Endothelial cell of umbilical vein (primary cell): ENCODE measurements around the gene FAM210B. TPM values are rescaled to one million over a fixed set of nuclear protein-coding genes. Genes with fewer than 3 reads are reported as not detected.
"Not testable (repeated sequence)": the region's sequence is repeated elsewhere in the genome, so short reads cannot be mapped to it uniquely, and the experiment has no call there.

ENCODE experiments used
- BruUV-seq: library from RNA; stranded (reverse); fragments of 400-500 nt; replicated peaks from 2 replicates; lab custom pipeline; 2021; lab: Mats Ljungman, UMichigan
- CTCF ChIA-PET: fragments of 300-600, 350-600 bp; sonication (Branson Sonifier 250); formaldehyde crosslinking; loops from one replicate; lab custom pipeline; 2021; ENCODE audit warnings: antibody characterized with exemption, inconsistent platforms; lab: Charles Lee
- POLR2A ChIA-PET: fragments of 300-600, 350-600 bp; sonication (Branson Sonifier 250); formaldehyde crosslinking; loops from one replicate; lab custom pipeline; 2021; ENCODE audit warnings: antibody characterized with exemption, inconsistent platforms; lab: Charles Lee
- DNase-seq: peaks from one replicate; pipeline ENCODE4 v3.0.0-alpha.2; 2011; ENCODE audit warnings: low read depth, low spot score
- FAIRE-seq: peaks from 2 replicates; lab custom pipeline; 2011; peaks lifted over from hg19 to GRCh38; lab: Jason Lieb, UNC
- H2AFZ ChIP-seq: 2 replicates; pipeline ENCODE4 v1.6.0; 2012; ENCODE audit warnings: low read depth, low read length, control low read depth, inconsistent platforms
- H3K27ac ChIP-seq: 2 replicates; pipeline ENCODE4 v1.5.1; 2011; ENCODE audit warnings: low read depth, mild to moderate bottlenecking, control low read depth, low read length, moderate library complexity; ENCODE audit not compliant: insufficient read depth
- H3K27me3 ChIP-seq, 2 experiments: 2 replicates each; pipeline versions ENCODE4 v1.6.0 to v1.6.1; 2011; ENCODE audit warnings: low read length in 2 of 2, mixed read lengths in 1 of 2; ENCODE audit not compliant: control insufficient read depth in 2 of 2, insufficient read depth in 2 of 2
- H3K36me3 ChIP-seq, 2 experiments: 2 replicates in 1 of 2; 3 replicates in 1 of 2; pipeline ENCODE4 v1.5.1; 2011; ENCODE audit warnings: low read length in 2 of 2, mild to moderate bottlenecking in 1 of 2, moderate library complexity in 1 of 2; ENCODE audit not compliant: control insufficient read depth in 2 of 2, insufficient read depth in 2 of 2; ENCODE audit errors: extremely low read depth in 1 of 2
- H3K4me1 ChIP-seq: 3 replicates; pipeline ENCODE4 v1.5.1; 2011; ENCODE audit warnings: mild to moderate bottlenecking, low read length; ENCODE audit not compliant: control insufficient read depth, insufficient read depth; ENCODE audit errors: extremely low read depth
- H3K4me2 ChIP-seq: 2 replicates; pipeline ENCODE4 v1.6.1; 2011; ENCODE audit warnings: low read length, control low read depth, mixed read lengths; ENCODE audit not compliant: insufficient read depth
- H3K4me3 ChIP-seq, 3 experiments: fragments of 200-600 bp in 1 of 3; sonication (generic), shearing (Covaris generic) in 1 of 3; replicated peaks in 1 of 3; 2 replicates each; pipeline ENCODE4 v1.5.1; 2011 to 2016; ENCODE audit warnings: control low read depth in 3 of 3, low read length in 3 of 3, mild to moderate bottlenecking in 2 of 3, inconsistent platforms in 1 of 3, low read depth in 1 of 3, moderate library complexity in 1 of 3; ENCODE audit not compliant: insufficient read depth in 1 of 3
- H3K79me2 ChIP-seq: 2 replicates; pipeline ENCODE4 v1.6.0; 2012; ENCODE audit warnings: low read length, inconsistent platforms; ENCODE audit not compliant: control insufficient read depth, insufficient read depth
- H3K9ac ChIP-seq: replicated peaks from 2 replicates; pipeline ENCODE3; 2011; ENCODE audit warnings: low read length, control low read depth; ENCODE audit not compliant: insufficient read depth; ENCODE audit errors: extremely low read depth
- H3K9me1 ChIP-seq: replicated peaks from 3 replicates; pipeline ENCODE4 v1.6.0; 2011; ENCODE audit warnings: mild to moderate bottlenecking, low read length; ENCODE audit not compliant: control insufficient read depth, insufficient read depth; ENCODE audit errors: extremely low read depth
- H3K9me3 ChIP-seq: replicated peaks from 2 replicates; pipeline ENCODE4 v1.5.1; 2012; ENCODE audit warnings: low read length, inconsistent platforms; ENCODE audit not compliant: control insufficient read depth, insufficient read depth
- H4K20me1 ChIP-seq: replicated peaks from 2 replicates; pipeline ENCODE3; 2011; ENCODE audit warnings: mild to moderate bottlenecking, low read length; ENCODE audit not compliant: control insufficient read depth, insufficient read depth; ENCODE audit errors: extremely low read depth
- EZH2 ChIP-seq: IDR thresholded peaks from 2 replicates; pipeline ENCODE4 v1.6.1; 2012; ENCODE audit warnings: borderline replicate concordance, low read depth, mild to moderate bottlenecking, moderate library complexity, low read length, inconsistent platforms; ENCODE audit not compliant: severe bottlenecking
- FOS ChIP-seq: IDR thresholded peaks from 2 replicates; pipeline ENCODE4 v1.6.1; 2011; ENCODE audit warnings: mild to moderate bottlenecking, low read length, moderate library complexity, borderline replicate concordance; ENCODE audit not compliant: insufficient read depth
- GATA2 ChIP-seq: IDR thresholded peaks from 2 replicates; pipeline ENCODE4 v1.7.0; 2011; ENCODE audit warnings: low read depth, mild to moderate bottlenecking, moderate library complexity, mixed read lengths, low read length; ENCODE audit not compliant: insufficient read length, insufficient read depth
- JUN ChIP-seq: IDR thresholded peaks from 2 replicates; pipeline ENCODE4 v1.6.1; 2011; ENCODE audit warnings: borderline replicate concordance, low read depth; ENCODE audit not compliant: insufficient read length, insufficient read depth
- MYC ChIP-seq: IDR thresholded peaks from one replicate; pipeline ENCODE4 v1.6.1; 2011; ENCODE audit warnings: mild to moderate bottlenecking, low read depth, low read length
- POLR2A ChIP-seq: IDR thresholded peaks from 2 replicates; pipeline ENCODE4 v1.6.1; 2012; ENCODE audit warnings: low read depth, mild to moderate bottlenecking, control low read depth, low read length
- POLR2AphosphoS5 ChIP-seq: IDR thresholded peaks from 2 replicates; pipeline ENCODE4 v1.6.1; 2012; ENCODE audit warnings: low read depth, mild to moderate bottlenecking, control low read depth, low read length, moderate library complexity; ENCODE audit not compliant: insufficient read depth
- dilution Hi-C: fragments of 300-500 bp; cut with MboI; formaldehyde crosslinking; loops from one replicate; pipeline ENCODE4 v1.15.0; 2019; ENCODE audit warnings: low sequenced_read_pairs; ENCODE audit not compliant: extremely low pct_ligation_motif_present
- intact Hi-C: fragments of 100-400 bp; cut with micrococcal nuclease; formaldehyde crosslinking; loops from one replicate; pipeline ENCODE4 v1.10.0; 2022
- polyA plus RNA-seq, 4 experiments: library from polyadenylated mRNA; depleted of rRNA in 3 of 4; stranded (reverse) in 3 of 4; unstranded in 1 of 4; fragments of >200 nt; gene quantifications; 2 replicates each; pipeline versions ENCODE4 v1.2.1 to v1.2.3, GENCODE V29; 2011 to 2012; ENCODE audit warnings: missing spikeins in 1 of 4
- total RNA-seq: library from RNA; stranded (reverse); gene quantifications from 2 replicates; pipeline ENCODE4 v1.2.3, GENCODE V29; 2021
- TF ChIP-seq, protein P1 (sequence below), 2 donors: IDR thresholded peaks; 1 replicate in 1 of 2; 2 replicates in 1 of 2; pipeline ENCODE4 v1.5.1; 2011; ENCODE audit warnings: low read length in 2 of 2, mild to moderate bottlenecking in 2 of 2, moderate library complexity in 2 of 2, control low read depth in 1 of 2, inconsistent platforms in 1 of 2, low read depth in 1 of 2; ENCODE audit not compliant: insufficient read depth in 1 of 2; ENCODE audit errors: extremely low read depth in 1 of 2
- TF ChIP-seq, protein P2 (sequence below): IDR thresholded peaks from 2 replicates; pipeline ENCODE4 v1.6.1; 2011; ENCODE audit not compliant: insufficient read depth, insufficient read length

FAM210B gene
- total and polyA plus RNA-seq, 2 donors (not counting 3 experiments of a cell fraction or from before 2014, with no cell fraction given): 24.6 to 37.6 TPM

DNA sequence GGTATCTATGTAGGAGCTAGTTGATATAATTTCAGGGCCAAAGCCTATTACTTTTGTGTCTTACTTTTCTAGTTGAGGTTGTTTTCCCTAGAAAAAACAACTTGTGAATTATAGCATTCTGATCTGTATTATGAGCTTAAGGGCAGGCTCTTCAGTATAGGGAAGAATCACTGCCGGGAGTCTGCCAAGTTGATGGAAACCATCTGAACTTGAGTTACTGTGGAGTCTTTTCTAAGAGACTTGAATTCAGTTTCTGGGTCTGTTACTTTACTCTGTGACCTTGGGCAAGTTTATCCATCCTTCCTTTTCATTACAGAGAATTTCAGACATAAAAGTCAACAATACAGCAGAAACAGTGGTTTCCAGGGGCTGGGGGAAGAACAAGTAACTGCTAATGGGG lies 51.2 kb downstream of the FAM210B start:
- Histone ChIP-seq H3K27me3 (no peaks in the 10 kb centered on the region), H3K4me1 (peaks cover 4% of the 10 kb centered on the region), H3K4me3 (no peak overlapping the region), H2AFZ (no peak overlapping the region), H3K36me3 (peaks cover 5 to 7% of the 10 kb centered on the region in 2 experiments), H3K9me3 (no peaks in the 10 kb centered on the region), H3K4me2 (no peak overlapping the region), H3K79me2 (peaks cover 2% of the 10 kb centered on the region), H3K9me1 (no peaks in the 10 kb centered on the region), H3K9ac (no peak overlapping the region), H3K27ac (no peak overlapping the region), H4K20me1 (no peaks in the 10 kb centered on the region)
- CTCF ChIA-PET: interaction anchor here (1.0 to 1.7 kb wide), 3 partner anchors 11 to 13 kb away, joined by 4 to 5 read pairs (median 4); no protein-coding TSS in a partner anchor
- TF ChIP-seq GATA2 (no peak), POLR2A (no peak), MYC (no peak), EZH2 (no peak), FOS (no peak), JUN (no peak), POLR2AphosphoS5 (no peak)
- TF ChIP-seq, protein P1, sequence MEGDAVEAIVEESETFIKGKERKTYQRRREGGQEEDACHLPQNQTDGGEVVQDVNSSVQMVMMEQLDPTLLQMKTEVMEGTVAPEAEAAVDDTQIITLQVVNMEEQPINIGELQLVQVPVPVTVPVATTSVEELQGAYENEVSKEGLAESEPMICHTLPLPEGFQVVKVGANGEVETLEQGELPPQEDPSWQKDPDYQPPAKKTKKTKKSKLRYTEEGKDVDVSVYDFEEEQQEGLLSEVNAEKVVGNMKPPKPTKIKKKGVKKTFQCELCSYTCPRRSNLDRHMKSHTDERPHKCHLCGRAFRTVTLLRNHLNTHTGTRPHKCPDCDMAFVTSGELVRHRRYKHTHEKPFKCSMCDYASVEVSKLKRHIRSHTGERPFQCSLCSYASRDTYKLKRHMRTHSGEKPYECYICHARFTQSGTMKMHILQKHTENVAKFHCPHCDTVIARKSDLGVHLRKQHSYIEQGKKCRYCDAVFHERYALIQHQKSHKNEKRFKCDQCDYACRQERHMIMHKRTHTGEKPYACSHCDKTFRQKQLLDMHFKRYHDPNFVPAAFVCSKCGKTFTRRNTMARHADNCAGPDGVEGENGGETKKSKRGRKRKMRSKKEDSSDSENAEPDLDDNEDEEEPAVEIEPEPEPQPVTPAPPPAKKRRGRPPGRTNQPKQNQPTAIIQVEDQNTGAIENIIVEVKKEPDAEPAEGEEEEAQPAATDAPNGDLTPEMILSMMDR (IDR thresholded peaks at IDR 0.05; ENCODE audit: extremely low read depth in 1 of 2, insufficient read depth in 1 of 2, low read depth in 1 of 2, low read length in 2 of 2): no peak
- TF ChIP-seq, protein P2, sequence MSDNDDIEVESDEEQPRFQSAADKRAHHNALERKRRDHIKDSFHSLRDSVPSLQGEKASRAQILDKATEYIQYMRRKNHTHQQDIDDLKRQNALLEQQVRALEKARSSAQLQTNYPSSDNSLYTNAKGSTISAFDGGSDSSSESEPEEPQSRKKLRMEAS: no peak
- intact Hi-C loops: no loop called here
- no TSS peak for BruUV-seq
- POLR2A ChIA-PET: no interaction called here
- dilution Hi-C loops: no loop called here
- FAIRE-seq (no peak), DNase-seq (no peak)

DNA sequence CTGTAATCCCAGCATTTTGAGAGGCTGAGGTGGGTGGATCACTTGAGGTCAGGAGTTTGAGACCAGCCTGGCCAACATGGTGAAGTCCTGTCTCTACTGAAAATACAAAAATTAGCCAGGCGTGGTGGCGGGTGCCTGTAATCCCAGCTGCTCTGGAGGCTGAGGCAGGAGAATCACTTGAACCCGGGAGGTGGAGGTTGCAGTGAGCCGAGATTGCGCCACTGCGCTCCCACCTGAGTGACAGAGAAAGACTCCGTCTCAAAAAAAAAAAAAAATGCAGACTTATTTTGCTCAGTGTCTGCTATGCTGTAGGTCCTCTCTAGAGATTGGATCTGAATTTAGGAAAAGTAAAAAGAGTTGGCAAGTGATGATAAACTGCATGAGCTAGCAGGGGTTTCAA lies 52.5 kb downstream of the FAM210B start:
- H3K4me3 ChIP-seq, H3K4me1 ChIP-seq, H2AFZ ChIP-seq, H3K9ac ChIP-seq, H3K27me3 ChIP-seq, POLR2A ChIA-PET, DNase-seq, dilution Hi-C loops, intact Hi-C loops, H3K9me1 ChIP-seq, FAIRE-seq, H3K9me3 ChIP-seq, H3K79me2 ChIP-seq, H3K27ac ChIP-seq, H3K36me3 ChIP-seq, BruUV-seq, H4K20me1 ChIP-seq: not testable (repeated sequence)
- H3K4me2 ChIP-seq: peak overlapping the region; percentile 33
- CTCF ChIA-PET: interaction anchor here (1.1 to 2.3 kb wide), 11 partner anchors 10 to 73 kb away, joined by 3 to 11 read pairs (median 4); partner anchors contain the start of genes AURKA, CSTF1 and FAM210B
